Fibroblast of skin of scalp (primary cell): ENCODE data around the gene ASF1A.

Source experiments
- DNase-seq: peaks from one replicate; pipeline ENCODE4 v3.0.0-alpha.2; 2013

ASF1A gene

GRCh38 chr6:118917546-118918328 lies 23.8 kb downstream of the ASF1A start:
- no peak for DNase-seq

DNA sequence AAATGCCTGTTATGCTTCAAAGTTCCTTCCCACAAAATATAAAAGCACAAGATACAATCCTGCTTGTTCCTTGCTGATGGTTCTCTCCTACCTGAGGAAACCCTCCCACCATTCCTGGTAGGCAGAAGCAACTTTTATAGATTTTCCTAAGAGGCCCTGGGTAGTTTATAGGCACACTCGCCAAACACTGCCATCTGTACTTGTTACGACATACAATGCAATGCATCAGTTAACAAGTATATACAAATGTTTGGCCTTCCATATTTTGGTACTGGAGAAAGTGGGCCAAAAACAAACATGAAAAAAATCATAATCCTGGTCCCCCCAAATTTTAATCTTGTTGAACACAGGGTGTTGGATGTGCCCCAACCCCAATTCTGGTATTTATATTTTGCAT lies 24.4 kb downstream of the ASF1A start:
- no peak for DNase-seq

DNA sequence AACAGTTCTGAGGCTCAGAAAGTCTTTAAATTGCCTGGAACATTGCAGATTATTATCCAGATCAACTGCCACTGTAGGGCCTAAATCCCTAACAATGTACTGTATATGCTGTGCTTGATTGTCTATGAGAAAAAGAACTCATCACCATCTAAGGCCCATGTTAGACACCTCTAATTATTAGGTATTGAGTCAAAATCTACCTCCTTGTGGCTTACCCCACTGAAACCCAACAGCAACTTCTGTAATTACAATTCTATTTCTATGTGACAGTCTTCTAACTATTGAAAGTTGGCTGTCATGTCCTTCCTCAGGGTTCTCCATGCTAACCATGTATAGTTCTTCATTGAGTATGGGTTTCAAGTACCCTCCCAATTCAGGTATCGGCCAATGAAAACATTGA lies 27.1 kb downstream of the ASF1A start:
- DNase-seq = no peak

DNA sequence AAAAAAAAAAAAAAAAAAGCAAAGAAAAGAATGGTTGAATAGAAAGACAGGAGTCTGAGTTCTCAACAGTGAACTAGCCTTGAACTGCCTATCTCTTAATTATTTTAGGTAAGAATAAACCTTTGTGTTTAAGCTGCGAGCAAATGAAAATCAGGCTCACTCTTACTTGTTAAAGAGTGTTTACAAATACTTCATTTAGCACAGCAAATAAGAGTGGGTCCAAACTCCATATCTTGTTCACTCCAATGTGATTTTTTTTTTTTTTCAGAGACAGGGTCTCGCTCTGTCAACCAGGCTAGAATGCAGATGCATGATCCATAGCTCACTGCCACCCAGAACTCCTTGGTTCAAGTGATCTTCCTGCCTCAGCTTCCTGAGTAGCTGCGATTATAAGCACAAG lies 29.1 kb downstream of the ASF1A start:
- no peak for DNase-seq

- no peak for DNase-seq
Measured at GRCh38 chr6:118930680-118931079, 36.7 kb downstream of the ASF1A start.

DNA sequence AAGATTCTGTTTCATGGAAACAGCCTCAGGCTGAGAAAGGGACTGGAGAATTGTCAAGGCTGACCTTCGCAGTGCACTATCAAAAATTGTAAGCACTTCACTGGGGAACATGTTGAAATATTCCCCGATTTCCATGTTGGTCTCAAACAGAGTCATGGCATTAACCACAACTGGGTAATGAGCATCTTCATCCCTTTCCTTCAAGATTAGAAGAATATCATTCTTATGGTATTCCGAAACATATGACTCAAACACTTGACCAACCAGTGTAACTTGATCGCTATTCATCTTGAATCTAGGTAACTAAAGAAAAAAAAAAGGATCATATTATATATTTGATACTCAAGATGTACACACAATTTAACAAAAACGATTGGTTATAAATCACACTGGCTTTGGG lies 37.5 kb downstream of the ASF1A start:
- DNase-seq = no peak

- no peak for DNase-seq
Measured at GRCh38 chr6:118932421-118932820, 38.5 kb downstream of the ASF1A start.

DNA sequence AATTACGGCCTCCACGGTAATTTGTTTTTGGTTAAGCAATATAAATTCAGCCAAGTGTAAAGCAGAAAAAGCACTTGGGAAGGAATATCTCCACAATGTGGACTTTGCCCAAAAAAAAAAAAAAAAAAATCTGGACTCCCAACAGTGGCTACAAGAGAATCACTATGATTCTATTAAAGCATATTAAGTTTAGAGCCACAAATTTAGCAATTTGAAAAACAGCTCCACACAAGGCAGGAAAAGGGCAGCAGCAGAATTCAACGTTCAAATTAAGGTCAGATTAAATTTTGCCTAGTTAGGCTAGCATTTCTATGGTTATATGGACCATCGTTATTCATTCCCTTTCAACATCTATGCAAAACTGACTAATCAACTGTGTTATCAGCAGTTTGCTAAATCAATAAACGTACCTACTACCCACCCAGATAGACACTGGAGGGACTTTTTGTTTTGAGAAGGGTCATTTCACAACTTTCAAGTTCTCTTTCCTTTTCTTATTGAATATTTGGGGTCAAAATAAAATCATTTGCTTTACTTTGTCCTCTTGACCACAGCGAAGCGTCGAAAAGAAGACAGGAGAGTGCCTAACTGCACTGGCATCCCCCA lies 40.0 kb downstream of the ASF1A start:
- DNase-seq = no peak

GRCh38 chr6:118934461-118935330 lies 40.7 kb downstream of the ASF1A start, which contains the start of gene MCM9:
MCM9 (minus strand) TSS chr6:118935159; CDS start chr6:118931723, 3,436 bp downstream.
- DNase-seq = peak; percentile 90

- no peak for DNase-seq
Measured at GRCh38 chr6:118935331-118935668, 41.3 kb downstream of the ASF1A start.

DNA sequence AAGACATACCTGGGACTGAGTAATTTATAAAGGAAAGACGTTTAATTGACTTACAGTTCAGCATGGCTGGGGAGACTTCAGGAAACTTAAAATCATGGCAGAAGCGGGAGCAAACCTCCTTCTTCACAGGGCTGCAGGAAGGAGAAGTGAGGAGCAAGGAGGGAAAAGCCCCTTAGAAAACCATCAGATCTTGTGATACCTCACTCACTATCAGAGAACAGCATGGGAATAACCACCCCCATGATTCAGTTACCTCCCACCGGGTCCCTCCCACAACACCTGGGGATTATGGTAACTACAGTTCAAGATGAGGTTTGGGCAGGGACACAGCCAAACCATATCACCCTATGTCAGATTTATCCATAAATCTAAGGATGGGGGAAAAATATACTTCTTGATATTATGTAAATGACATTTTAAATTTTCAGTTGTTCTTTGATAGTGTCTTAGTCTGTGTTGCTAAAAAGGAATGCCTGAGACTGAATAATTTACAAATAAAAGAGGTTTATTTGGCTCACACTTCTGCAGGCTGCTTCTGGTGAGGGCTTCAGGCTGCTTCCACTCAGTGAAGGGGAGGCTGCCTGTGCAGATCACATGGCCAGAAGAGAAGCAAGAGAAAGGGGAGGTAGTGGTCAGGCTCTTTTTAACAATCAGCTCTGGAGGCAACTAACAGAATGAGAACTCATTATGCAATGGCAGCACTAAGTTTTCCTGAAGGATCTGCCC lies 42.2 kb downstream of the ASF1A start:
- DNase-seq = no peak

GRCh38 chr6:118939683-118940082 lies 45.7 kb downstream of the ASF1A start:
- DNase-seq = no peak

DNA sequence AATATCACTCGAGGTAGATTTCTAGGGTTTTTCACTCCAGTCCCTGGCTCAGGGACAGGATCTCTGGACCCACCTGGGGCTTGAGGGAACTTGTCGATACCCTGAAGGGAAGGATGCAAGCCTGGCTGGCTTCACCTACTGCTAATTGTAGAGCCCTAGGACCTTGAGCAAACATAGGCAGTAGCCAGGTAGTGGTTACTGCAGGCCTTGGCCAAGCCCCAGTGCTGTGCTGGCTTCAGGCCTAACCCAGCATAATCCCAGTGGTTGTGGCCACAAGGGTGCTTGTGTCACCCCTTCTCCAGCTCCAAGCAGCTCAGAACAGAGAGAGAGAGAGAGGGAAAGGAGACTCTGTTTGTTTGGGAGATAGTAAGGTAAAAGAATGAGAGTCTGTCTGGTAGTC lies 46.8 kb downstream of the ASF1A start:
- DNase-seq = no peak

- DNase-seq = no peak
Measured at GRCh38 chr6:118945217-118945616, 51.3 kb downstream of the ASF1A start.

DNA sequence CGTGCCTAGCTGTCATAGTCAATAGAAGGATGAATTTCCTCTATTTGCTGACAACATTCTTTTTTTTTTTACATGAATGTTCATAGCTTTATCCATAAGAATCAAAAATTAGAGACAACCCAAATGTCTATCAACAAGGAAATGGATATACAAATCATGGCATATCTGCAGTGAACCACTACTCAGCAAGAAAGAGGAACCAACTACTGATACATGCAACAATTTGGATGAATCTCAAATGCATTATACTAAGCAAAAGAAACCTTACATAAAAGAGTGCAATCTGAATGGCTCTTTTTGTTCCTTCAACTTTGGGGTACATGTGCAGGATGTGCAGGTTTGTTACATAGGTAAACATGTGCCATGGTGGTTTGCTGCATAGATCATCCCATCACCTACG lies 58.7 kb downstream of the ASF1A start:
- no peak for DNase-seq

- DNase-seq = no peak
Measured at GRCh38 chr6:118953391-118953790, 59.4 kb downstream of the ASF1A start.
